ENCODE measurements around the gene PRDM16.

- TF ChIP-seq, protein P1, sequence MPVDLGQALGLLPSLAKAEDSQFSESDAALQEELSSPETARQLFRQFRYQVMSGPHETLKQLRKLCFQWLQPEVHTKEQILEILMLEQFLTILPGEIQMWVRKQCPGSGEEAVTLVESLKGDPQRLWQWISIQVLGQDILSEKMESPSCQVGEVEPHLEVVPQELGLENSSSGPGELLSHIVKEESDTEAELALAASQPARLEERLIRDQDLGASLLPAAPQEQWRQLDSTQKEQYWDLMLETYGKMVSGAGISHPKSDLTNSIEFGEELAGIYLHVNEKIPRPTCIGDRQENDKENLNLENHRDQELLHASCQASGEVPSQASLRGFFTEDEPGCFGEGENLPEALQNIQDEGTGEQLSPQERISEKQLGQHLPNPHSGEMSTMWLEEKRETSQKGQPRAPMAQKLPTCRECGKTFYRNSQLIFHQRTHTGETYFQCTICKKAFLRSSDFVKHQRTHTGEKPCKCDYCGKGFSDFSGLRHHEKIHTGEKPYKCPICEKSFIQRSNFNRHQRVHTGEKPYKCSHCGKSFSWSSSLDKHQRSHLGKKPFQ (tag by site-specific recombination; IDR thresholded peaks at IDR 0.05) = no peak
- no peak for TF ChIP-seq CTCF (tag by site-specific recombination; IDR thresholded peaks at IDR 0.05)
- TF ChIP-seq ZIC2 (tag by site-specific recombination; IDR thresholded peaks at IDR 0.05) = no peak
- no peak for TF ChIP-seq ZFP37 (tag by site-specific recombination; IDR thresholded peaks at IDR 0.05)
- TF ChIP-seq ZNF274 (IDR thresholded peaks at IDR 0.05; ENCODE audit: low read length) = no peak
- TF ChIP-seq ZNF274 (tag by site-specific recombination; IDR thresholded peaks at IDR 0.05; ENCODE audit: borderline replicate concordance) = no peak
- no peak for TF ChIP-seq ZSCAN30 (tag by site-specific recombination; IDR thresholded peaks at IDR 0.05)
- TF ChIP-seq SP3 (tag by site-specific recombination; IDR thresholded peaks at IDR 0.05) = no peak
- no peak for TF ChIP-seq ZNF704 (tag by site-specific recombination; IDR thresholded peaks at IDR 0.05)
- no peak for TF ChIP-seq ZNF266 (tag by site-specific recombination; IDR thresholded peaks at IDR 0.05; ENCODE audit: low read depth)
- TF ChIP-seq ZBTB20 (tag by site-specific recombination; IDR thresholded peaks at IDR 0.05) = no peak
- TF ChIP-seq ZBTB17 (tag by site-specific recombination; IDR thresholded peaks at IDR 0.05) = no peak
- no peak for TF ChIP-seq ZNF223 (tag by site-specific recombination; IDR thresholded peaks at IDR 0.05)
- TF ChIP-seq ZNF529 (tag by site-specific recombination; IDR thresholded peaks at IDR 0.05; ENCODE audit: insufficient replicate concordance) = no peak
- TF ChIP-seq, protein P2, sequence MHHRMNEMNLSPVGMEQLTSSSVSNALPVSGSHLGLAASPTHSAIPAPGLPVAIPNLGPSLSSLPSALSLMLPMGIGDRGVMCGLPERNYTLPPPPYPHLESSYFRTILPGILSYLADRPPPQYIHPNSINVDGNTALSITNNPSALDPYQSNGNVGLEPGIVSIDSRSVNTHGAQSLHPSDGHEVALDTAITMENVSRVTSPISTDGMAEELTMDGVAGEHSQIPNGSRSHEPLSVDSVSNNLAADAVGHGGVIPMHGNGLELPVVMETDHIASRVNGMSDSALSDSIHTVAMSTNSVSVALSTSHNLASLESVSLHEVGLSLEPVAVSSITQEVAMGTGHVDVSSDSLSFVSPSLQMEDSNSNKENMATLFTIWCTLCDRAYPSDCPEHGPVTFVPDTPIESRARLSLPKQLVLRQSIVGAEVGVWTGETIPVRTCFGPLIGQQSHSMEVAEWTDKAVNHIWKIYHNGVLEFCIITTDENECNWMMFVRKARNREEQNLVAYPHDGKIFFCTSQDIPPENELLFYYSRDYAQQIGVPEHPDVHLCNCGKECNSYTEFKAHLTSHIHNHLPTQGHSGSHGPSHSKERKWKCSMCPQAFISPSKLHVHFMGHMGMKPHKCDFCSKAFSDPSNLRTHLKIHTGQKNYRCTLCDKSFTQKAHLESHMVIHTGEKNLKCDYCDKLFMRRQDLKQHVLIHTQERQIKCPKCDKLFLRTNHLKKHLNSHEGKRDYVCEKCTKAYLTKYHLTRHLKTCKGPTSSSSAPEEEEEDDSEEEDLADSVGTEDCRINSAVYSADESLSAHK (tag by site-specific recombination; IDR thresholded peaks at IDR 0.05) = no peak
Observed at GRCh38 chr1:3481046-3481445, 412.0 kb downstream of the PRDM16 start.
